ENCODE measurements around the gene RGL3. TPM values are rescaled to one million over a fixed set of nuclear protein-coding genes. Genes with fewer than 3 reads are reported as not detected.
"Not testable (repeated sequence)": the region's sequence is repeated elsewhere in the genome, so short reads cannot be mapped to it uniquely, and the experiment has no call there.

Gene RGL3
- total RNA-seq, 1 experiment from 2014 or later = 100 TPM

DNA sequence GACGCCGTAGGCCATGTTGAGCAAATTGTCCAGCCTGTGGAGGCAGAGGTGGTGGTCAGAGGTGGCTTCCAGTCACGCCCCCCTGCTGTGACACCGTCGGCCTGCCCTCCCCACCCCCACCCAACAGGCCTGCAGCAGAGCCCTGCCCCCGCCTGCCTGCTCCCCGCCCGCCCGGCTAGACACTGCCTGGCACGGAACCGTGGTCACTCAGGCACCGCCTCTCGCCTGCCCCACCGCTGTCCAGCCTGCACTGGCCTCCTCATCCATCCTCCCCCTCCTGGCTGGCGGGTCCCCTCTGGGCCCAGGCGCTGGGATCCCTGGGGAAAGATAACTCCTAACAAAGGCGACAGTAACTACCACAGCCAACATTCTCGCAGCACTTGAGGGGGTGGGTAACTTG is 38.0 kb upstream of the RGL3 start:
- no peak overlapping the region for H3K4me2 ChIP-seq
- H3K4me3 ChIP-seq = no peak overlapping the region
- H3K9me2 ChIP-seq (ENCODE audit: insufficient read depth) = no peaks in the 10 kb centered on the region
- H3K9me3 ChIP-seq (ENCODE audit: insufficient read depth, low read depth) = no peaks in the 10 kb centered on the region
- no peaks in the 10 kb centered on the region for H3K36me3 ChIP-seq (ENCODE audit: low read depth)
- POLR2A ChIA-PET (ENCODE audit: unreplicated experiment) = no interaction called here
- H3K27me3 ChIP-seq (ENCODE audit: insufficient read depth, low read depth) = no peaks in the 10 kb centered on the region
- CTCF ChIA-PET = no interaction called here
- TF ChIP-seq, protein P1, sequence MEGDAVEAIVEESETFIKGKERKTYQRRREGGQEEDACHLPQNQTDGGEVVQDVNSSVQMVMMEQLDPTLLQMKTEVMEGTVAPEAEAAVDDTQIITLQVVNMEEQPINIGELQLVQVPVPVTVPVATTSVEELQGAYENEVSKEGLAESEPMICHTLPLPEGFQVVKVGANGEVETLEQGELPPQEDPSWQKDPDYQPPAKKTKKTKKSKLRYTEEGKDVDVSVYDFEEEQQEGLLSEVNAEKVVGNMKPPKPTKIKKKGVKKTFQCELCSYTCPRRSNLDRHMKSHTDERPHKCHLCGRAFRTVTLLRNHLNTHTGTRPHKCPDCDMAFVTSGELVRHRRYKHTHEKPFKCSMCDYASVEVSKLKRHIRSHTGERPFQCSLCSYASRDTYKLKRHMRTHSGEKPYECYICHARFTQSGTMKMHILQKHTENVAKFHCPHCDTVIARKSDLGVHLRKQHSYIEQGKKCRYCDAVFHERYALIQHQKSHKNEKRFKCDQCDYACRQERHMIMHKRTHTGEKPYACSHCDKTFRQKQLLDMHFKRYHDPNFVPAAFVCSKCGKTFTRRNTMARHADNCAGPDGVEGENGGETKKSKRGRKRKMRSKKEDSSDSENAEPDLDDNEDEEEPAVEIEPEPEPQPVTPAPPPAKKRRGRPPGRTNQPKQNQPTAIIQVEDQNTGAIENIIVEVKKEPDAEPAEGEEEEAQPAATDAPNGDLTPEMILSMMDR (conservative IDR thresholded peaks at IDR 0.05) = no peak
- TF ChIP-seq EZH2 (IDR thresholded peaks at IDR 0.05; ENCODE audit: low read depth) = no peak
- no peak overlapping the region for H3K27ac ChIP-seq
- no peaks in the 10 kb centered on the region for H3K79me2 ChIP-seq (ENCODE audit: low read depth)
- intact Hi-C loops (cut with micrococcal nuclease; ENCODE audit: unreplicated experiment) = no loop called here
- H4K20me1 ChIP-seq (ENCODE audit: insufficient read depth) = no peaks in the 10 kb centered on the region
- no peak overlapping the region for H2AFZ ChIP-seq
- H3K4me1 ChIP-seq (replicated peaks; ENCODE audit: insufficient read depth) = no peaks in the 10 kb centered on the region
- H3F3A ChIP-seq (ENCODE audit: insufficient read depth, low read depth) = peaks cover 5% of the 10 kb centered on the region; the same call in 1 of the 2 replicates
- DNase-seq = peak in 1 of 2 experiments; percentile 26
- BruUV-seq (replicated peaks) = no TSS peak

DNA sequence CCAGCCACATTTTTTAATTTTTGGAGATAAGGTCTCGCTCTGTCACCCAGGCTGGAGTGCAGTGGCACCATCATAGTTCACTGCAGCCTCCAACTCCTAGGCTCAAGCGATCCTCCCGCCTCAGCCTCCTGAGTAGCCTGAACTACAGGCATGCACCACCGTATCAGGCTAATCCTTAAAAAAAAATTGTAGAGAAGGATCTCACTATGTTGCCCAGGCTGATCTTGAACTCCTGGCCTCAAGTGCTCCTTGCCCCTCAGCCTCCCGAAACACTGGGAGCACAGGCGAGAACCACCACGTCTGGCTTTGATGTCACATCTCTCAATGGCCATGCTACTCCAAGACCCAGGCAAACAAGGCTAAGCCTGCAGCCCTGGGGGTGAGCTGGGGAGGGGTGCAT is 37.5 kb upstream of the RGL3 start:
- Histone ChIP-seq H3K27me3 (ENCODE audit: insufficient read depth, low read depth) (no peaks in the 10 kb centered on the region), H3K79me2 (ENCODE audit: low read depth) (no peaks in the 10 kb centered on the region), H4K20me1 (ENCODE audit: insufficient read depth) (no peaks in the 10 kb centered on the region), H3K36me3 (ENCODE audit: low read depth) (no peaks in the 10 kb centered on the region), H3K9me2 (ENCODE audit: insufficient read depth) (no peaks in the 10 kb centered on the region), H3K4me2 (no peak overlapping the region), H3F3A (ENCODE audit: insufficient read depth, low read depth) (peaks cover 9% of the 10 kb centered on the region; the same call in 1 of the 2 replicates), H3K9me3 (ENCODE audit: insufficient read depth, low read depth) (no peaks in the 10 kb centered on the region), H3K27ac (no peak overlapping the region), H2AFZ (no peak overlapping the region), H3K4me3 (no peak overlapping the region), H3K4me1 (replicated peaks; ENCODE audit: insufficient read depth) (no peaks in the 10 kb centered on the region)
- no TSS peak for BruUV-seq (replicated peaks)
- intact Hi-C loops (cut with micrococcal nuclease; ENCODE audit: unreplicated experiment) = no loop called here
- TF ChIP-seq EZH2 (IDR thresholded peaks at IDR 0.05; ENCODE audit: low read depth) = no peak
- TF ChIP-seq, protein P1 (conservative IDR thresholded peaks at IDR 0.05) = no peak
- POLR2A ChIA-PET (ENCODE audit: unreplicated experiment) = no interaction called here
- DNase-seq = no peak
- CTCF ChIA-PET = no interaction called here

DNA sequence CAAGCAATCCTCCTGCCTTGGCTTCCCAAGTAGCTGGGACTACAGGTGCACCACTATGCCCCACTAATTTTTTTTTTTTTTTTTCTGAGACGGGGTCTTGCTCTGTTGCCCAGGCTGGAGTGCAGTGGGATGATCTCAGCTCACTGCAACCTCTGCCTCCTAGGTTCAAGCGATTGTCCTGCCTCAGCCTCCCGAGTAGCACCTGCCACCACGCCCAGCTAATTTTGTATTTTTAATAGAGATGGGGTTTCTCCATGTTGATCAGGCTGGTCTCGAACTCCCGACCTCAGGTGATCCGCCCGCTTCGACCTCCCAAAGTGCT is 36.1 kb upstream of the RGL3 start:
- H3F3A ChIP-seq (ENCODE audit: insufficient read depth, low read depth); H3K27ac ChIP-seq; BruUV-seq (replicated peaks); H3K4me1 ChIP-seq (replicated peaks; ENCODE audit: insufficient read depth); H4K20me1 ChIP-seq (ENCODE audit: insufficient read depth); H3K9me3 ChIP-seq (ENCODE audit: insufficient read depth, low read depth); H3K4me3 ChIP-seq; CTCF ChIA-PET; H3K36me3 ChIP-seq (ENCODE audit: low read depth); H3K79me2 ChIP-seq (ENCODE audit: low read depth); POLR2A ChIA-PET (ENCODE audit: unreplicated experiment); H3K27me3 ChIP-seq (ENCODE audit: insufficient read depth, low read depth); H3K4me2 ChIP-seq; H3K9me2 ChIP-seq (ENCODE audit: insufficient read depth); DNase-seq; H2AFZ ChIP-seq; intact Hi-C loops (cut with micrococcal nuclease; ENCODE audit: unreplicated experiment): not testable (repeated sequence)

DNA sequence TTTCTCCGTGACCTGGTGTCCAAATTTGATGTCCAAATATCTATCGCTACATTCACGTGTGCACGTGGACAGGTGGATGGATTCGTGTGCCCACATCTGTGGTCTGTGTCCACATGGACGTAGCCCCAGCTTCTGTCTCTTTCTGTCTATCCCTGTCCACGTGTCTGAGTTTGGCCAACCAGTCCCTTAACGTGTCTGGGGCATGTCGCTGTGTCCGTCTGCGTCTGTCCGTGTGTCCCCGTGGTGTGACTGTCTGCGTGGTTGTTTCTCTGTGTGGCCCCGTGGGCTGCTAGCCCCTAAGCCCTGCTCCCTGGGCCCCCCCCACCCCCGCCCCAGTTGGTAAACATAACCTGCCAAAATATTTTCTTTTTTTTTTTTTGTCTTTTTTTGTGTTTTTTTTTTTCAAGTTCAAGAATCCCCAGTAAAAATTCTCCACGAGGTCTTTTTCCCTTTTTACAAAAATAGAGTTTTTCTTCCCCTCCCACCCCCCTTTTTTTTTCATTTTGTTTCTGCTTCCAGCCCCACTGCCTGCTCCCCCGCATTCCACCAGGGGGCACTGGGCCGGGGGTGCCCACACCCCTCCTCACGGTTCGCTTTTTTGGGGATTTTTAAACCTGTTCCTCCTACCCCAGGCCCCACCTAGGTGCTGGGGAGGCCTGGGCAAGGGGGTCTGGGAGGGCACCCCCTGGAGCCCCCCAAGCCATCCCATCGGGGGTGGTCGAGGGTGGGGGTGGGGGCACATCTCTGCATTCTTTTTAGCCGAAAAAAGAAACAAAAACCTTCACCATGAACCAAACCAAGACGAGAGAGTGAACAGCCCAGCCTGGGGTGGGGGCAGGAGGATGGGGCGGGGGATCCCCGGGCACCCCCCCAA is 34.6 kb upstream of the RGL3 start:
- Histone ChIP-seq H3K36me3 (ENCODE audit: low read depth) (no peaks in the 10 kb centered on the region), H3F3A (ENCODE audit: insufficient read depth, low read depth) (peaks cover 17% of the 10 kb centered on the region; the same call in 1 of the 2 replicates), H3K27me3 (ENCODE audit: insufficient read depth, low read depth) (no peaks in the 10 kb centered on the region), H3K9me2 (ENCODE audit: insufficient read depth) (no peaks in the 10 kb centered on the region), H3K4me1 (replicated peaks; ENCODE audit: insufficient read depth) (no peaks in the 10 kb centered on the region), H3K4me3 (no peak overlapping the region), H3K27ac (no peak overlapping the region), H3K4me2 (no peak overlapping the region), H3K9me3 (ENCODE audit: insufficient read depth, low read depth) (no peaks in the 10 kb centered on the region), H2AFZ (no peak overlapping the region), H4K20me1 (ENCODE audit: insufficient read depth) (no peaks in the 10 kb centered on the region), H3K79me2 (ENCODE audit: low read depth) (no peaks in the 10 kb centered on the region)
- no peak for DNase-seq
- intact Hi-C loops (cut with micrococcal nuclease; ENCODE audit: unreplicated experiment) = no loop called here
- ChIA-PET CTCF (no interaction called here), POLR2A (ENCODE audit: unreplicated experiment) (no interaction called here)
- TF ChIP-seq EZH2 (IDR thresholded peaks at IDR 0.05; ENCODE audit: low read depth) = no peak
- TF ChIP-seq, protein P1 (conservative IDR thresholded peaks at IDR 0.05) = peak; percentile 64
- BruUV-seq (replicated peaks) = no TSS peak

All from PC-9 (cell line).